B cell (primary cell): ENCODE data around the gene SMPD3. TPM values are rescaled to one million over a fixed set of nuclear protein-coding genes. Genes with fewer than 3 reads are reported as not detected.

Source experiments
- ATAC-seq: fragments of 200-7000 bp; cut with Tn5 transposase; one replicate; pipeline ENCODE4 v1.10.0; 2021; ENCODE audit warnings: low read depth, mild to moderate bottlenecking, moderate number of reproducible peaks, moderate library complexity
- CTCF ChIA-PET: fragments of 350-600 bp; sonication (Branson Sonifier 250); formaldehyde crosslinking; loops from one replicate; lab custom pipeline; 2021; ENCODE audit warnings: antibody characterized with exemption, inconsistent platforms; lab: Charles Lee
- POLR2A ChIA-PET: fragments of 350-600 bp; sonication (Branson Sonifier 250); formaldehyde crosslinking; loops from one replicate; lab custom pipeline; 2021; ENCODE audit warnings: antibody characterized with exemption; lab: Charles Lee
- DNase-seq: peaks from one replicate; pipeline ENCODE4 v3.0.0; 2013
- H2AFZ ChIP-seq: 2 replicates; pipeline ENCODE4 v1.6.1; 2012; ENCODE audit warnings: mild to moderate bottlenecking, low read depth, low read length; ENCODE audit not compliant: insufficient read depth, poor library complexity, severe bottlenecking
- H3K27ac ChIP-seq, 2 donors: 1 replicate in 1 of 2; 2 replicates in 1 of 2; pipeline ENCODE4 v1.5.1; 2012 to 2013; ENCODE audit warnings: low read length in 2 of 2, mild to moderate bottlenecking in 2 of 2, moderate library complexity in 1 of 2
- H3K27me3 ChIP-seq, 4 experiments: fragments of 200-600 bp in 1 of 4; sonication (generic) in 1 of 4; replicated peaks in 1 of 4; 1 replicate in 2 of 4; 2 replicates in 2 of 4; pipeline versions ENCODE4 v1.6.1 to v1.7.0; 2013 to 2016; ENCODE audit warnings: low read length in 3 of 4, mild to moderate bottlenecking in 2 of 4, mixed read lengths in 1 of 4, moderate library complexity in 1 of 4; ENCODE audit not compliant: insufficient read depth in 4 of 4, control insufficient read depth in 3 of 4; ENCODE audit errors: control extremely low read depth in 1 of 4
- H3K36me3 ChIP-seq, 2 experiments: replicated peaks in 1 of 2; 1 replicate in 1 of 2; 2 replicates in 1 of 2; pipeline versions ENCODE4 v1.6.1 to v1.7.1; 2013; ENCODE audit warnings: low read length in 1 of 2; ENCODE audit not compliant: insufficient read depth in 2 of 2, control insufficient read depth in 1 of 2; ENCODE audit errors: control extremely low read depth in 1 of 2, extremely low read depth in 1 of 2
- H3K4me1 ChIP-seq, 2 donors: fragments of 200-600 bp in 1 of 2; sonication (generic) in 1 of 2; 1 replicate in 1 of 2; 2 replicates in 1 of 2; pipeline versions ENCODE4 v1.5.1 to v1.6.1; 2013 to 2017; ENCODE audit warnings: low read length in 2 of 2; ENCODE audit not compliant: control insufficient read depth in 2 of 2, insufficient read depth in 2 of 2
- H3K4me2 ChIP-seq: replicated peaks from 2 replicates; pipeline ENCODE3; 2012; ENCODE audit warnings: mild to moderate bottlenecking, low read depth, low read length; ENCODE audit not compliant: poor library complexity, severe bottlenecking
- H3K4me3 ChIP-seq, 5 experiments: fragments of 200-600 bp in 1 of 5; sonication (generic) in 1 of 5; 1 replicate in 3 of 5; 2 replicates in 2 of 5; pipeline versions ENCODE4 v1.5.1 to v1.7.0; 2011 to 2016; ENCODE audit warnings: low read length in 4 of 5, mild to moderate bottlenecking in 4 of 5, low read depth in 2 of 5, control low read depth in 1 of 5, moderate library complexity in 1 of 5; ENCODE audit not compliant: insufficient read depth in 1 of 5; ENCODE audit errors: control extremely low read depth in 1 of 5, extremely low read depth in 1 of 5
- H3K79me2 ChIP-seq: fragments of 200-600 bp; sonication (generic); one replicate; pipeline ENCODE4 v1.6.0; 2016; ENCODE audit warnings: low read length; ENCODE audit not compliant: control insufficient read depth, insufficient read depth
- H3K9ac ChIP-seq: fragments of 200-600 bp; sonication (generic); 2 replicates; pipeline ENCODE4 v1.6.1; 2017; ENCODE audit warnings: mild to moderate bottlenecking, low read length, moderate library complexity
- H3K9me3 ChIP-seq, 3 donors: one replicate each; pipeline versions ENCODE4 v1.6.1 to v1.7.1; 2013; ENCODE audit warnings: low read length in 2 of 3; ENCODE audit not compliant: control insufficient read depth in 2 of 3, insufficient read depth in 1 of 3; ENCODE audit errors: control extremely low read depth in 1 of 3
- H4K20me1 ChIP-seq: 2 replicates; pipeline ENCODE4 v1.6.0; 2012; ENCODE audit warnings: mild to moderate bottlenecking, low read length; ENCODE audit not compliant: insufficient read depth, control insufficient read depth, poor library complexity, severe bottlenecking
- H3K27ac Mint-ChIP-seq: one replicate; pipeline ENCODE4 v1.8.0; 2021; ENCODE audit warnings: mixed read lengths
- H3K27me3 Mint-ChIP-seq: one replicate; pipeline ENCODE4 v1.8.0; 2021; ENCODE audit warnings: mixed read lengths
- H3K4me1 Mint-ChIP-seq: one replicate; pipeline ENCODE4 v1.8.0; 2021; ENCODE audit warnings: mixed read lengths
- H3K4me3 Mint-ChIP-seq: one replicate; pipeline ENCODE4 v1.8.0; 2021; ENCODE audit warnings: mixed read lengths
- H3K9me3 Mint-ChIP-seq: one replicate; pipeline ENCODE4 v1.8.0; 2022; ENCODE audit warnings: mixed read lengths; ENCODE audit not compliant: insufficient read depth
- CTCF ChIP-seq: fragments of 200-600 bp; IDR thresholded peaks from one replicate; pipeline ENCODE4 v1.8.0; 2022; ENCODE audit warnings: antibody characterized with exemption, mild to moderate bottlenecking
- EZH2 ChIP-seq: IDR thresholded peaks from 2 replicates; pipeline ENCODE4 v1.6.1; 2012; ENCODE audit warnings: borderline replicate concordance, low read depth, mild to moderate bottlenecking, moderate library complexity, low read length; ENCODE audit not compliant: insufficient read depth, poor library complexity, severe bottlenecking
- WGBS: methylation state at CpG from one replicate; pipeline ENCODE4 v1.1.5; 2013; ENCODE audit warnings: missing lambda C conversion rate; ENCODE audit not compliant: insufficient coverage; 5-methylcytosine and 5-hydroxymethylcytosine counted together
- intact Hi-C: fragments of 100-400 bp; cut with micrococcal nuclease; formaldehyde crosslinking; loops from one replicate; pipeline ENCODE4 v1.10.0; 2022
- polyA plus RNA-seq: library from polyadenylated mRNA; depleted of rRNA; stranded (reverse); fragments of >200 nt; gene quantifications from 2 replicates; pipeline ENCODE4 v1.2.3, GENCODE V29; 2012
- total RNA-seq, 2 donors: library from RNA; stranded (reverse); fragments of 120-200 nt in 1 of 2; gene quantifications; 1 replicate in 1 of 2; 2 replicates in 1 of 2; pipeline versions ENCODE4 v1.2.3 to v1.2.4, GENCODE V29; 2013 to 2022

SMPD3 gene
- total and polyA plus RNA-seq, 2 donors (not counting 1 experiment from before 2014, with no cell fraction given), result 1.2 to 2.8 TPM

DNA sequence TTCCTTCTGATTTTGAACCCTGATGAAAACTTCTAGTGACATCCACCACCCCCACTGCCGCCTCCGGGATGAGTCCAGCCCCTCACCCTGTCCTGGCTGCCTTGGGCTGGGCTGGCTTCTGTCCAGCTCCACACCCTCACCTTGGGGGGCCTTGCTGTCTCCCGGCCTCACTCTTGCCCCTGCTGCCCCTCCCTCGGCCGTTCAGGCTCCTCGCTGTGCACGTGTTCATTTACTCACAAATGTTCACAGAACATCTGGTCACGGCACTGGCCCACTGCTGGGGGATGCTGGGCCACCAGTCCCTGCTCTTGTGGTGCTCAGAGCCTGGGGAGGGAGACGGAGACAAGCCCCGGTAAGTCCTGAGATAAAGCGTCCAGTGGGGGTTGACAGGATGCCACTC, 96.8 kb downstream of the SMPD3 start:
- H3K36me3 ChIP-seq, result peaks cover 11 to 83% of the 10 kb centered on the region in 2 experiments
- Mint-ChIP-seq H3K27me3 (no peaks in the 10 kb centered on the region), H3K9me3 (no peaks in the 10 kb centered on the region), H3K4me3 (no peak overlapping the region), H3K27ac (no peak overlapping the region), H3K4me1 (peaks cover 12% of the 10 kb centered on the region)
- ATAC-seq, result no peak
- peaks cover 8% of the 10 kb centered on the region for H4K20me1 ChIP-seq
- H3K27me3 ChIP-seq, result no peaks in the 10 kb centered on the region
- WGBS, result over 99% methylated on average over 11 of the region's 11 CpGs
- no peak overlapping the region for H3K9ac ChIP-seq
- H3K79me2 ChIP-seq, result no peaks in the 10 kb centered on the region
- ChIA-PET POLR2A (no interaction called here), CTCF (no interaction called here)
- intact Hi-C loops, result no loop called here
- no peak overlapping the region for H3K4me3 ChIP-seq
- no peaks in the 10 kb centered on the region for H3K9me3 ChIP-seq
- no peak overlapping the region for H3K27ac ChIP-seq
- H3K4me1 ChIP-seq, result peaks cover 10 to 11% of the 10 kb centered on the region in 2 donors
- no peak for TF ChIP-seq CTCF
- TF ChIP-seq EZH2, result no peak
- no peak overlapping the region for H2AFZ ChIP-seq
- DNase-seq, result no peak
- no peak overlapping the region for H3K4me2 ChIP-seq

DNA sequence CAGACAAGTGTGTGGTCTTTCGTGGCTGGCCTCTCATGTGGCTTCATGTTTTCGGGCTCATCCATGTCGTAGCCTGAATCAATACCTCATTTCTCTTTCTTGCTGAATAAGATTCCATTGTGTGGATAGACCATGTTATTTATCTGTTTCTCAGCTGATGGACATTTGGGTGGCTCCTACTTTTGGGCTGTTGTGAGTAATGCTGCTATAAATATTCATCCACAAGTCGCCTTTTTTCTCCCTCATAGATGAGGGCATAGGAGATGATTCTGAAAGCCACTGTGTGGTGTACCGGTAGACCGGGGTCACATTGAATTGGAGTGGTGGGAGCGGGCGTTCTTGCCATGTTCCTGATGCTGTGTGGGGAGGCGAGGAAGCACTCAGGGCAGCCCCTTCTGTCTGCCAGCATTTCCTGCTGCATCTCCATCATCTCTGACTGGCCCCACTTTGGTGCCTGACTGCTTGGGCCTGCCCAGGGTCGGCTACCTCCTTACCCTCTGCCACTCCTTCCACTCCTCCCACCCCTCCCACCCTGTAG, 97.4 kb downstream of the SMPD3 start:
- intact Hi-C loops, result no loop called here
- peaks cover 8% of the 10 kb centered on the region for H4K20me1 ChIP-seq
- no peak overlapping the region for H3K4me3 ChIP-seq
- Mint-ChIP-seq H3K27me3 (no peaks in the 10 kb centered on the region), H3K4me3 (no peak overlapping the region), H3K4me1 (peaks cover 7% of the 10 kb centered on the region), H3K27ac (no peak overlapping the region), H3K9me3 (no peaks in the 10 kb centered on the region)
- TF ChIP-seq EZH2 (no peak), CTCF (no peak)
- H2AFZ ChIP-seq, result no peak overlapping the region
- peaks cover 4 to 6% of the 10 kb centered on the region in 2 donors for H3K4me1 ChIP-seq
- ATAC-seq (no peak), DNase-seq (no peak)
- no peak overlapping the region for H3K9ac ChIP-seq
- no peak overlapping the region for H3K4me2 ChIP-seq
- H3K27me3 ChIP-seq, result no peaks in the 10 kb centered on the region
- no peaks in the 10 kb centered on the region for H3K79me2 ChIP-seq
- H3K27ac ChIP-seq, result no peak overlapping the region
- H3K36me3 ChIP-seq, result peaks cover 13 to 88% of the 10 kb centered on the region in 2 experiments
- ChIA-PET CTCF (interaction anchor here (0.6 kb wide), 1 partner anchor 499 kb away, joined by 5 read pairs; no protein-coding TSS in a partner anchor), POLR2A (no interaction called here)
- H3K9me3 ChIP-seq, result no peaks in the 10 kb centered on the region
- 100% methylated on average over 4 of the region's 10 CpGs for WGBS
